ENCODE measurements around the gene AFF1.

The AFF1 gene, protein sequence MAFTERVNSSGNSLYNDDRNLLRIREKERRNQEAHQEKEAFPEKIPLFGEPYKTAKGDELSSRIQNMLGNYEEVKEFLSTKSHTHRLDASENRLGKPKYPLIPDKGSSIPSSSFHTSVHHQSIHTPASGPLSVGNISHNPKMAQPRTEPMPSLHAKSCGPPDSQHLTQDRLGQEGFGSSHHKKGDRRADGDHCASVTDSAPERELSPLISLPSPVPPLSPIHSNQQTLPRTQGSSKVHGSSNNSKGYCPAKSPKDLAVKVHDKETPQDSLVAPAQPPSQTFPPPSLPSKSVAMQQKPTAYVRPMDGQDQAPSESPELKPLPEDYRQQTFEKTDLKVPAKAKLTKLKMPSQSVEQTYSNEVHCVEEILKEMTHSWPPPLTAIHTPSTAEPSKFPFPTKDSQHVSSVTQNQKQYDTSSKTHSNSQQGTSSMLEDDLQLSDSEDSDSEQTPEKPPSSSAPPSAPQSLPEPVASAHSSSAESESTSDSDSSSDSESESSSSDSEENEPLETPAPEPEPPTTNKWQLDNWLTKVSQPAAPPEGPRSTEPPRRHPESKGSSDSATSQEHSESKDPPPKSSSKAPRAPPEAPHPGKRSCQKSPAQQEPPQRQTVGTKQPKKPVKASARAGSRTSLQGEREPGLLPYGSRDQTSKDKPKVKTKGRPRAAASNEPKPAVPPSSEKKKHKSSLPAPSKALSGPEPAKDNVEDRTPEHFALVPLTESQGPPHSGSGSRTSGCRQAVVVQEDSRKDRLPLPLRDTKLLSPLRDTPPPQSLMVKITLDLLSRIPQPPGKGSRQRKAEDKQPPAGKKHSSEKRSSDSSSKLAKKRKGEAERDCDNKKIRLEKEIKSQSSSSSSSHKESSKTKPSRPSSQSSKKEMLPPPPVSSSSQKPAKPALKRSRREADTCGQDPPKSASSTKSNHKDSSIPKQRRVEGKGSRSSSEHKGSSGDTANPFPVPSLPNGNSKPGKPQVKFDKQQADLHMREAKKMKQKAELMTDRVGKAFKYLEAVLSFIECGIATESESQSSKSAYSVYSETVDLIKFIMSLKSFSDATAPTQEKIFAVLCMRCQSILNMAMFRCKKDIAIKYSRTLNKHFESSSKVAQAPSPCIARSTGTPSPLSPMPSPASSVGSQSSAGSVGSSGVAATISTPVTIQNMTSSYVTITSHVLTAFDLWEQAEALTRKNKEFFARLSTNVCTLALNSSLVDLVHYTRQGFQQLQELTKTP

GRCh38 chr4:86934771-86935565 is at the start of gene AFF1:
Gene AFF1, plus strand, starts transcription at chr4:86935011. Its CDS starts 13,523 bp downstream, at chr4:86948534.
- DNase-seq (ENCODE audit: low spot score) = peak; percentile 96

DNA sequence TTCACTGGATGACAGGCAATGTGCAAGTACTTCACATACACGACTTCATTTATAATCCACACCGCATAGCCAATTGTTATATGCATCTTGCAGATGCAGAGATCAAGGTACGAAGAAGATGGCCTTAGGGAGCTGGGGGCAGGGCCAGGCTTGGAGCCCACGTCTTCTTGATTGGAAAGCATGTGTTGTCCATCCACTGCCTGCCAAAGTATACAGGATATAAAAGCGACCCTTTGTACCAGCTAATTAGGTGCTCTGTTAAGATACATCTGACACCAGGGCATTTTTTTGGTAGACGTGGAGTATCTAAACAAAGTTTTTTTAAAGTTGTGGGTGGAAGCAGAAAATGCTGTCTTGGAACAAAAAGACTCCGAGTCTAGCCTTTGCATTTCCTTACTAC is 44.0 kb upstream of the AFF1 start:
- no peak for DNase-seq (ENCODE audit: low spot score)

GRCh38 chr4:86891762-86892635 is 42.8 kb upstream of the AFF1 start, which contains the start of gene C4orf36:
Gene C4orf36, minus strand, starts transcription at chr4:86892422. Its CDS starts 902 bp downstream, at chr4:86891520.
- DNase-seq (ENCODE audit: low spot score) = peak; percentile 49

DNA sequence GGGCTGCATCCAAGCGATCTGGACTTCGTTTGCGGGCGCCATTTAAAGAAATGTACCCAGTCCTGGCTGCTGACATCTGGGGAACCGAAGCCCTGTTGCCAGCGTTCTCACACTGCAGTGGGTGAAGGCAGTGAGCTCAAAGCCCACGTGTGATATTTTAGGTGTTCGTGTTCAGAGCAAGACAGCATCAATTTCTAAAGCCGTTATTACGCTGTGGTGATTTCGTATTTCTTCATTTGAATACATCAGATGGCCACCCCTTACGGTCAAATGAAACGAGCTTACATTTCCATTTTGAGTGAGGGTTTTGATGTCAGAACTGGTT is 42.2 kb upstream of the AFF1 start:
- DNase-seq (ENCODE audit: low spot score) = peak; percentile 18

DNA sequence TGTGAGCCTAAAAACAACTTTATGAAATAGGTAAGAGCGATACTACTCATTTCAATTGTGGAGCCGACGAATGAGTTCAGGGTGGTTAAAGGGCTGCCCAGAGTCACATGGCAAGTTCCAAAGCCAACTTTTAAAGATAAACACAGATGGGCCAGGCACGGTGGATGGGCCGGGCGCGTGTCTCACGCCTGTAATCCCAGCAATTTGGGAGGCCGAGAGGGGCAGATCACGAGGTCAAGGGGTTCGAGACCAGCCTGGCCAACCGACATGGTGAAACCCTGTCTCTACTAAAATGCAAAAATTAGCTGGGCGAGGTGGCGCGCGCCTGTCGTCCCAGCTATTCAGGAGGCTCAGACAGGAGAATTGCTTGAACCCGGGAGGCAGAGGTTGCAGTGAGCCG is 41.7 kb upstream of the AFF1 start:
- DNase-seq (ENCODE audit: low spot score) = no peak

DNA sequence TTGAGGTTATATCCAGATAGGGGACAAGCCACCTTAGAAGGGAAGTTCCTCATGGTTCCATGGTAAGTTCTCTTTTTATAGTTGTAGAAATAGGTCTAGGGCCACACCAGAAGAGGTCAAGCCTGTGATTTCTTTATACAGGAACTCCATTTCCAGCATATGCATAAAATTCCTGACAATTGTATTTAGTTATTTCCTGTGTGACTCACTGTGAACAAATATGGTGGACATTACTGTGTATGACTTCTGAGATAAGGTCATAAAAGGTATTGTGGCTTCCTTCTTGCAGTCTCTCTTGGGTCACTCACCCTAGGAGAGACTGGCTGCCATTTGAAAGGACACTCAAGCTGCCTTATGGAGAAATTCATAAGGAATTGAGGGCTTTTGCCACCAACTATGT is 40.4 kb upstream of the AFF1 start:
- no peak for DNase-seq (ENCODE audit: low spot score)

GRCh38 chr4:86895692-86896488 is 38.9 kb upstream of the AFF1 start:
- DNase-seq (ENCODE audit: low spot score) = peak; percentile 62

DNA sequence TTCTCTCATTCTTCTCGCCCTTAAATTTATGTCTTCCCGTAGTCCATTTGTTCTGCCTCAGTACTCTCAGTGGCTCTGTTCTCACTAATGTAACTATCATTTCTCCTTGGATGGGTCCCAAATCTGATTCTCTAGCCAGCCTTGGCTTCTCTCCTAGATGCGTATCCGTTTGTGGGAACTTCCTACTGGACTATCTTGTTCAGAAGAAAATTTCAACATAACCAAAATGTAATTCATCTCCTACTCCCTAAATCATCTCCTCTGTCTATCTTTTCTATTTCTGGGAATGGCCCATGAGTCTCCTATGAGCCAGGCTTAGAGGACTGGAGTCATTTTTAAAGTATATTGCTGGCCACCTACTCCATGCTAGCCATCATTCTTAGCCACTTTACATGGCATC is 38.2 kb upstream of the AFF1 start:
- DNase-seq (ENCODE audit: low spot score) = no peak

- no peak for DNase-seq (ENCODE audit: low spot score)
Observed at GRCh38 chr4:86898562-86898961, 36.2 kb upstream of the AFF1 start.

DNA sequence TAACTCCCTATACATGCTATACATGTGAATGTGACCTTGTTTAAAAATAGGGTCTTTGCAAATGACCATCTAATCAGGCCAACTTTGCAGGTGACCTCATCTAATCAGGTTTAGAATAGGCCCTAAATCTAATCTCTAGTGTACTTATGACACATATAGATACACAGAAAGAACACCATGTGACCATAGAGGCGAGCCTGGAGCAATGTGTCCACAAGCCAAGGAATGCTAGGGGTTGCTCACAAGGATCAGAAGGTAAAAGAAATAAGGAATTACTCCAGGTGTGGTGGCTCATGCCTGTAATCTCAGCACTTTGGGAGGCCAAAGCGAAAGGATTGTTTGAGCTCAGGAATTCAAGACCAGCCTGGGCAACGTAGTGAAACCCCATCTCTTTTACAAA is 32.9 kb upstream of the AFF1 start:
- no peak for DNase-seq (ENCODE audit: low spot score)

DNA sequence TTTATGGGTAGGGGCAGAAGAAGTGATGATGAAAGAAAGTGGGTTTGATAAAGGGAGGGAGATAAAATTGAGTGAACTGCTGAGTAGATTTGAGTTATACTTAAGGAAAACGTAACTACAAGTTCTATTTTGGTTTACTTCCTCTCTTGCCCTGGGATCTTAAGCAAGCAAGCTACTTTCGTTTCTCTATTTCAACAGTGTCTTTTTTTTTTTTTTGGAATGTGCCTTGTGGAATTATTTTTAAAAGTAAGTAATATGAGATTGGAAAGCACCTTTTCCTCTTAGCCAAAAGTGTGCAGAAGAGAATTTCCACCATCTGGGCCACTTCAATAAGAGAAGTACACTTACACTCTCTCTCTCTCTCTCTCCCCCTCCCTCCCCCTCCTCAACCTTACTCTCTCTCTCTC is 26.6 kb upstream of the AFF1 start:
- no peak for DNase-seq (ENCODE audit: low spot score)

- DNase-seq (ENCODE audit: low spot score) = no peak
Observed at GRCh38 chr4:86909546-86910295, 25.1 kb upstream of the AFF1 start.

GRCh38 chr4:86910369-86910768 is 24.4 kb upstream of the AFF1 start:
- DNase-seq (ENCODE audit: low spot score) = no peak

DNA sequence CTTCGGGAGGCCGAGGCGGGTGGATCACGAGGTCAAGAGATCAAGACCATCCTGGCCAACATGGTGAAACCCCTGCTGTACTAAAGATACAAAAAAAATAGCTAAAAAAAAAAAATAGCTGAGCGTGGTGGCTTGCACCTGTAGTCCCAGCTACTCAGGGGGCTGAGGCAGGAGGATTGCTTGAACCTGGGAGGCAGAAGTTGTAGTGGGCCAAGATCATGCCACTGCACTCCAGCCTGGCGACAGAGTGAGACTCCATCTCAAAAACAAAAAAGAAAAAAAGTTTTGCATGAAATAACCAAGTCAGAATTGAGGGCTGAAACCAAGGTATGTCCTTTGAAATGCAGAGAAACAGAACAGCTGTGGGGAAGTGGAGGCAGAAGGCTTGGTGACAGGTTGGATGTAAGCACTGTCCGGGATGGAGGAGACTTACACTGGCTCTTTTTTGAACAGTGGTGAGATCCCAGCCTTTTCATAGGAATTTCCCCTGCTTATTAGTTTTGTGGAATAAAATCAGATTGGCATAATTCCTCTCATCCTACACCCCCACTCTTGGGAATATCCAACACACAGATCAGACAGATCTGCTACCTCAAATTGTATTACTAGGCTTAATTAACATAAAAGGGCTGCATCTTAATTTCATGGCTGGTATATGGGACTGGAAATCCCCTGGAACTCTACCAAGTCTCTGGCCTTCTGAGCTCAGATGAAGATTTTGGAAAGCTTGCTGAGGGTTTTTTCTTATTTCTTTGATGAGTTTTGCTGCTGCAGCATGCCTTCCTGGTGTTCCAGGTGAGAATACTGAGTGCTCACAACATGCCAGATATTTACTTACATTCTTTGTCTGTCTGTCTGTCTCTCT is 23.8 kb upstream of the AFF1 start:
- no peak for DNase-seq (ENCODE audit: low spot score)

- no peak for DNase-seq (ENCODE audit: low spot score)
Observed at GRCh38 chr4:86916392-86916791, 18.4 kb upstream of the AFF1 start.

DNA sequence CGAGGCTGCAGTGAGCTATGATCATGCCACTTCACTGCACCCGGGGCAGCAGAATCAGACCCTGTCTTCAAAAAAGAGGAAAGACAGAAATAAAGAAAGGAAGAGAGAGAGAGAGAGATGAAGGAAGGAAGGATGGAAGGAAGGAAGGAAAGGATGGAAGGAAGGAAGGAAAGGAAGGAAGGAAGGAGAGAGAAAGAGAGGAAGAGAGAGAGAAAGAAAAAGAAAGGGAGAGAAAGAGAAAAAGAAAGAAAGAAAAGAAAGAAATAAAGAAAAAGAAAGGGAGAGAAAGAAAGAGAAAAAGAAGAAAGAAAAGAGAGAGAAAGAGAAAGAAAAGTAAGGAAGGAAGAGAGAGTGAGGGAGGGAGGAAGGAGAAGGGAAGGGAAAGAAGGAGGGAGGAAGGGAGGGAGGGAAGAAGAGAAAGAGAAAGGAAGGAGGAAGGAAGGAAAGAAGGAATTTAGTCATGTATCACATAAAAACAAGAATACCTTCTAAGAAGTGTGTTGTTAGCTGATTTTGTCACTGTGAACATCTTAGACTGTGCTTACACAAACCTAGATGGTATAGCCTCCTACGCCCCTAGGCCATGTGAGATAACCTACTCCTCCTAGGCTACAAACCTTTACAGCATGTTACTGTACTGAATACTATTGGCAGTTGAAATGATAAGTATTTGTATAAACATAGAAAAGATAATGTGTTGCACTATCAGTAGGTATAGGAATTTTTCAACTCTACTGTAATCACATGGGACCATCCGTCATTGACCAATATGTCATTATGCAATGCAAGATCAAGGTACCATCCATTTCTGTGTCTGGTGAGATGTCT is 17.4 kb upstream of the AFF1 start:
- no peak for DNase-seq (ENCODE audit: low spot score)

DNA sequence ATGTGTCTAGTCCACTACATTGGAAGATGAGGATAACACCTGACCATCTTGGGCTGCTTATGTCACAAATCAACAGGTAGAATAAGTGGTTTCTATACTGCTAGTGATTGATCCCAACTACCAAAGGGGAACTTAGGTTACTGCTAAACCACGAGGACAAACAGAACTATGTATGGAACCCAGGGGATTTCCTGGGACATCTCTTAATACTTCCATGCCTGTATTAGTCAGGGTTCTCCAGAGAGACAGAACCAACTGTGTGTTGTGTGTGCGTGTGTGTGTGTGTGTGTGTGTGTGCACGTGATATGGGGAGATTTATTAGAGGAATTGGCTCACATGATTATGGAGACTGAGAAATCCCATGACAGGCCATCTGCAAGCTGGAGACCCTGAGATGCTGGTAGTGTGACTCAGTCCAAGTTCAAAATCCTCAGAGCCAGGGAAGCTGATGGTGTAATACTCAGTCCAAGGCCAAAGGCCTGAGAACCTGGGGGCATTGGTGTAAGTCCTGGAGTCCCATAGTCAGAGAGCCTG is 16.2 kb upstream of the AFF1 start:
- DNase-seq (ENCODE audit: low spot score) = no peak
